HG03439 (cell line): ENCODE measurements around the gene ARSB.
"Not testable (repeated sequence)": the region's sequence is repeated elsewhere in the genome, so short reads cannot be mapped to it uniquely, and the experiment has no call there.

ENCODE experiments used
- ATAC-seq: cut with Tn5 transposase; IDR thresholded peaks from one replicate; pipeline ENCODE4 v1.9.1; 2021; ENCODE audit warnings: mild to moderate bottlenecking, moderate library complexity; ENCODE audit not compliant: unreplicated experiment

Gene ARSB

GRCh38 chr5:78785454-78785853 is 199.7 kb downstream of the ARSB start:
- no peak for ATAC-seq

- ATAC-seq, result no peak
These were observed 201.5 kb downstream of the ARSB start for GRCh38 chr5:78783434-78784130.

DNA sequence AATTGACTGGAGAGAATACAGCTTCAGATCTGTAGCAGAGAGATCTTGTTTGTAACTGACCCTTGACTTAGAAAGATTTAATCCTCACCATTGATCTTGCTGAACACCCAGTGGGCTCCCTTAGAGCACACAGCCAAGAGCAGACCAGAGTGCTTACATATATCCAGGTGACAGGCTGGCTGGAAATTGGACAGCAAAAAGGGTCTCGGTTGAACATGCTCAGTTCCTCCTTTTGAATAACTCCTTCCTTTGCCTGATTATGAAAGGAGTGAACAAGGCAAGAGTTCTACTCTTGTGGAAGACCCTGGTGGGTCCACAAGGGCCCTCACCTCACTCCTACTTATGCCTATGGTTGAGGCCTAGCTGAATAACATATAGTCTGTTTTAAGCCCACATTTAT is 202.4 kb downstream of the ARSB start:
- ATAC-seq, result no peak

DNA sequence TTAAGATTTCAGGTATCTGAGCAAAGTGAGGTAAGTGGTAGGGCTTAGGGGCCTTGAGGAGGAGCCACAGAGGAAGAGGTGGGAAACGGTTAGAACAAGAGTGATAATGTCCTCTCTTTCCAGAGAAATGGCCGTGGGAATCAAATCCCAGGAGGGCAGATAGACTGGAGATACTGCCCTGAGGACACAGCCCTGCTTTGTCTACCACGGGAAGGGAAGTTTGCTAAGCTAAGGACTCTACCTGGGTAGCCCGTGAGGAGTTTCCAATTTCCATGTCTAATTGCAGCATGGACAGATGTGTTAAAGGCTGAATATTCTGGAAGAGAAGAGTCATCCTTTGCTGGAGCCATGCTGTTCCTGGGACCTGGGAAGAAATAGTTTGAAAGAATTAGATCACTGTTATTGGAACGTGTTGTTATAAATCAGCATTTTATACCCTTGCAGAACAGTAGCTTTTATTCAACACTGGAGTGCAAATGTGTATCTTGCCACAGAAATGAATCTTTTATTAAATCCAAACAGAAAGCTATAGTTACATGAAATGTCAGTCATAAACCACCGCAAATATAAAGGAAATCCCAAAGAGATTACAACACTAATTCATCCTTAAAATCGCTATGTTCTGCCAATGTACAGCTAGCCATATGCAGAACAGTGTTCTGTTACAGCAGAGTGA is 203.4 kb downstream of the ARSB start:
- no peak for ATAC-seq

GRCh38 chr5:78779771-78780616 is 205.1 kb downstream of the ARSB start:
- no peak for ATAC-seq

DNA sequence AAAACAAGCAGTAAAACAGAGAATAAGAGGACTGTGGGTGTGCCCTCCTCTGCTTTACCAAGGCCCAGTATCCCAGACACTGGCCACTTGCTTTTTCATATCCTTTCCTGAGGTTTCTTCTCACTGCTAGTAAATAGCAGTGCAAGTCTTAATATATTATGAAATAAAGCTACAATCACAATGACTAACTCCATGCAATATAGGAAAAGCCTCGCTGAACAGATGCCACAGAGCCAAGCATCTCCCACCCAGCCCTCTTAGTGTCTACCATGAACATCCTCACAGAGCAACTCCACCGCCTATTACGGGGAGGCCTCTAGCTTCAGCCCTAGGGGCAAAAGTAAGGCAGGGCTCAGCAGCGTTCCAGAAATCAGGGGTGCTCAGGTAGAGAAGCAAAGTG is 205.8 kb downstream of the ARSB start:
- no peak for ATAC-seq

GRCh38 chr5:78778538-78778937 is 206.6 kb downstream of the ARSB start:
- ATAC-seq, result no peak

DNA sequence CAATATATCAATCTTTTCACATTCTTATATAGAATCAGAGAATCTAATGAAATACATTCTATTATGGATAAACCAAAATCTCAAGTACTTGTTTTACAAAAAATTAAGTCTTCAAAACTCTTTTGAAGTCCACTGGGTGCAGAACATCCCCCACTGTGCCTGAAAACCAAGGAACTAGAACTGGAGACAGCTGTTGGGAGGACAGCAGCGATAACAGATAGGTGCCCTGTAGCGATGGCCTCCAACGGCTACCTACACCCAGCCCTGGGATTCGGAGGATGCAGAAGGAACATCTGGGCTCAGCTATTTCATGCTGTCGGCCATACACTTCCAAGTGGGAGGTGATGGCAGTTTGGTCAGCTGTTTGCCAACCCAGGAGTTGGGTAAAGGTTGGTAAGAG is 207.2 kb downstream of the ARSB start:
- no peak for ATAC-seq

DNA sequence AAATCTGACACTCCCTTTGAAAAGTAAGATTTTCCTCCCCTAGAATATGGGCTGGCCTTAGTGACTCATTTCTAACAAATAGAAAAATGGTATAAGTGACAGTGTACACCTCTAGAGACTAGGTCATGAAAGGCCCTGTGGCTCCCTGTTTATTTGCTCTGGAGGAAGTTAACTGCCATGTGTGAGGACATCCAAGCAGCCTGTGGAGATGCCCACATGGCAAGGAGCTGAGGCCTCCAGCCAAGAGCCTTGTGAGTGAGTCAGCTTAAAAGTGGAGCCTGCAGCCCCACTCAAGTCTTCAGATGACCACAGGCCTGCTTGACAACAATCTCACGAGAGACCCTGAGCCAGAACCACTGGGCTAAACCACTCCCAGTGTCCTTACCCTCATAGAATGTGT is 208.5 kb downstream of the ARSB start:
- ATAC-seq, result no peak

DNA sequence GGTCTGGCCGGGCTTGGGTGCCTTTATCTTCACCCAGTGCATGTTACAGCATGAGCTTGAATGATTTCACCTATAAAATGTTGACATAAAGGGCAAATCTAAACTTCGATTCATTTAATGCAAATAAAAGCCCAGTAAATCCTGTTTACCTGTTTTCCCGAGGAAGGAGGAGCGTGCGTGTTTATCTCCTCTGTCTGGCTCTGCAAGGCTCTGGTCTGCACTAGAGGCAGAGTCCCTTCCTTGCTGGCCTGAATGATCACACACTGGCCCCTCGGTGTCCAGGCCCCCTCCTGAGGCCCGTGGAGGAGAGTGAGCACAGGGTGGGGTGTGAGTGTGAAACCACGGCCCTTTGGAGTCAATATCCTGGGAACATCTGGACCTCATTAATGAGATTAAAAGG is 211.5 kb downstream of the ARSB start:
- ATAC-seq, result no peak

DNA sequence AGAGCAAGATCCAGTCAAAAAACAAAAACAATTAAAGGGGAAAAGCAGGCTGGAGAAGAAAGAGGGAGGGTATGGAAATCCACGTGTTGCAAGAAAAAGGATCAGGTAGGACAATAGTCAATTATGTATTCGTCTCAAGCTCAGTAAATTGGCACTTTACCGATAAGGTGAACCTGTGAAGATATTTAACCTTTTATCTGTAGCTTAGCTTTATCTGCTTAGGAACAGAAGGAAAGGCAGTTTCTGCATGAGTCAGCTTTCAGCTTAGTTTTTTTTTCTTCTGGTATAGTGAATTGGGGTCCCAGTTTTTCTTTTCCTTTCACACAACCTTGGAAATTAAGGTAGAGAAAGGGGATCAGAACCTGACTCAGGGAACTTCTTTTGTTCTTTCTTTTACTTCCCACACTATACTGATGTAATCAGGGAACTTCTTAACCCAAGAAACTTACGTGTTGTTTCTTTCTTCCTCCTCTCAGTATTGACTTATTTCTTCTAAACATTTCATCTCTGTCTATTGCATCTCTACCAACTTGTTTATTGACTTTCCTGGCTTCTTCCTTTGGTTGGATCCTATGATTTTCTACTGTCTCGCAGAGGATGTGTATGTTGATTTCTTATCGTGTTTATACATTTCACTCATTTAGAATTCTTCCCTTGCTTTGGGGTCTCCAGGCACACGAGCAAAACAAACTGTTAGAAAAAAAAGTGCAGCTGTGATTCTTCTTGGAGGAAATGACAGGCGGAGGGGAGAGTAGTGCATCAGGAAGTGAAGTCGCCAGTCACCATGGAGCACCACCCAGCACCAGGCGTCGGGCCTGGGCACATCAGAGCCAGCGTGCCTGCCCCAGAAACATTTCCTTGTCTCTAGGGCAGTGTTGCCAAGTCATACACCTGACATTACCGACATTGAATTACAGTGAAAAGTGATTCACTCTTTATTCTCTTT is 213.6 kb downstream of the ARSB start:
- no peak for ATAC-seq

DNA sequence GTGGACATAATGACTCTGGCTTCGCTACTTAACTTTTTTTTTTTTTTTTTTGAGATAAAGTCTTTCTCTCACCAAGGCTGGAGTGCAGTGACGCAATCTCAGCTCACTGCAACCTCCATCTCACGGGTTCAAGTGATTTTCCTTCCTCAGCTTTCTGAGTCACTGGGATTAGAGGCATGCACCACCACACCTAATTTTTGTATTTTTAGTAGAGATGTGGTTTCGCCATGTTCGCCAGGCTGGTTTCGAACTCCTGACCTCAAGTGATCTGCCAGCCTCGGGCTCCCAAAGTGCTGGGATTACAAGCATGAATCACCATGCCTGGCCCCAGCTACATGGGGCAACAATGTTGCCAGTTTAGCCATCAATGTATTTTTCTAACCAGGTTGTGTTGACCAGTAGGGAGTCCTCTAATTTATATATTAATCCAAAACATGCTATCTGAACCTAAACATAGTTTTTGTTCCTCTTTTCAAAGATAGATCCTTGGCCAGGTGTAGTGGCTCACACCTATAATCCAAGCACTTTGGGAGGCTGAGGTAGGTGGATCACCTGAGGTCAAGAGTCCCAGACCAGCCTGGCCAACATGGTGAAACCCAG is 216.2 kb downstream of the ARSB start:
- ATAC-seq, result no peak

DNA sequence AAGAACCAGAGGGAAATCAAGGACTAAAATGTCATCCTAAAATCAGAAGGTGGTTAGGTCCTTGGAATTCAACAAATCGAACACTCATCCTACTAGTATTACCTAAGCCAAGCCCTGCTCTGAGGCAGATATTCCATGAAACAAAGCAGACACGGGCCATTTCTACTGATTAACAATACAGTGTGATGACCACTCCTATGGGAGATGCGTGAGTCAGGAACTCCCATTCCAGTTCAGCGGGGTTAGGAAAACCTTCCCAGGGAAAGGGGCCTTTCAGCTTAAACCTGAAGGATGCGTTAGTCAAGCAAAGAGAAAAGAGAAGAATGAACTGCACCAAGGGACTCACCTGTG is 218.7 kb downstream of the ARSB start:
- no peak for ATAC-seq

DNA sequence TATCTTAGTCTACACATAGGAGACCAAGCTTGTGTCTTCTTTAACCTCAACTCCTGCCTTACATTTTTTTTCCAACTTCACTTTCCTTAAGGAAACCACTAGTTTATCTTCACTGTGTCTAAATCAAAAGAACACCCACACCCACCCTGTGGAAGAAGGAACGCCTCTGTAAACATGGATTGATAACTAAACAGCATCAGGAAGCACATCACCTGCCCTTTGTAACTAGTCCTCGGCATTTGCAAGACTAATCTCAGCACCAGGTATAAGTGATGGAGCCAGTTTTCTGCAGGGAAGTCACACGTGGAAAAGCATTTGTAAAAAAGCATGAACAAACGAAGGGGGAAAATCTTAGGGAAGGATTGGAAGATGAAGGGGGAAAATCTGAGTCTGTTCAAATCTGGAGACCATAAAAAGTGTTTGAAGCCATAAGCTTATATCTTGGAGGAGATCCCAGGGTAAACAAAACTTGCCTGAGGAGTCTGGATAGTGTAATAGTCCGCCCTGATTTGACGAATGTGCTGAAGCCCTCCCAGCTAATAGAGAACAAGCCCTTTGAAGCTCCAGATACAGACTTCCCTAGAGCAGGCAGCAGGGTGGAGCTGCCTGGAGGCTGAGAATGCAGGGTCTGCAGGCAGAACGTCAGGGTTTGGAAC is 219.2 kb downstream of the ARSB start:
- no peak for ATAC-seq

- no peak for ATAC-seq
These were observed 220.0 kb downstream of the ARSB start for GRCh38 chr5:78765116-78765515.

GRCh38 chr5:78763659-78764189 is 221.4 kb downstream of the ARSB start:
- no peak for ATAC-seq

- not testable (repeated sequence) for ATAC-seq
These were observed 222.4 kb downstream of the ARSB start for GRCh38 chr5:78762743-78763142.

DNA sequence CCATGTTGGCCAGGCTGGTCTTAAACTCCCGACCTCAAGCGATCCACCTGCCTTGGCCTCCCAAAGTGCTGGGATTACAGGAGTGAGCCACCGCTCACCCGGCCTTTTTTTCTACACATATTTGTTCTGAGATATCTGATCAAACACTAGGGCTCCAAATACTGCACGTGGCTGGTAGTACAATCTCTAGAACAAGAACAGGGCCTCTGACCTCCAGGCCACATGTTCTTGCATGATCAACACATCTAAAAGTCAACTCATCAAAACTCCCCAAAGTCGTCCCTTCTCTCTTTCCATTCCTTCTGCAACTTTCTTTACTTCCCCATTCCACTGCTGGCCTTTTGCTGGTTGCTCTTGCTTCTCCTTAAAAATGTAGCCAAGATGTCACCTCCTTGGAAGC is 223.3 kb downstream of the ARSB start:
- no peak for ATAC-seq

DNA sequence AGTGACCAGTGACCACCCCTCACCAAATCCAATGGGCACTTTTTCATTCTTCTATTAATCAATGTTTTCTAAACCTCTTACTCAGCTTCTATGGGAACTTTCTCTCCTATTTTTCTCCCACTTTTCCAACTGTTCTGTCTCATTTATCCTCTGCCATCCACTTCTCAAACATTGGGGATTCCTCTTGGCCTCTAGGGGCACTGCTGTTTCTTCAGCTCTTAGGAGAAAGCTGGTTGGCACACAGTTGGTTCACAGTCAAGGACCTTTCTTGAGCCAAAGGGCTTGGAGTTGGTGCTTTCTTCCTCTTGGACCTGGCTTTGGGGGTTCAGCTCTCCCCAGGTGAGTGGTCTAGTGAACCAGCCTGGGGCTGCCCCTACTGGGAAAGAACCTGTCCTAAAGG is 224.3 kb downstream of the ARSB start:
- ATAC-seq, result no peak

- ATAC-seq, result no peak
These were observed 224.7 kb downstream of the ARSB start for GRCh38 chr5:78760366-78760765.
